ENCODE data around the gene DIP2C.

GRCh38 chr10:500876-501275, 188.6 kb downstream of the DIP2C start:
- TF ChIP-seq CTCF (IDR thresholded peaks at IDR 0.05) (no peak), POLR2A (IDR thresholded peaks at IDR 0.05) (no peak)
